Testis (tissue), 2 donors: Measurements from ENCODE around the gene RTL3.

Experiments used
- POLR2A ChIP-seq: fragments of 450-650 bp; IDR thresholded peaks from one replicate; pipeline ENCODE4 v1.6.1; 2017; ENCODE audit warnings: antibody characterized with exemption, mild to moderate bottlenecking, moderate library complexity
- TF ChIP-seq, protein P1 (sequence below), 3 experiments: fragments of 450-650 bp in 2 of 3; fragments of 200-600 bp in 1 of 3; sonication (generic) in 1 of 3; IDR thresholded peaks; one replicate each; pipeline ENCODE4 v1.5.1; 2016 to 2019; ENCODE audit warnings: antibody characterized with exemption in 3 of 3, mild to moderate bottlenecking in 2 of 3, moderate library complexity in 1 of 3

- TF ChIP-seq, protein P1, sequence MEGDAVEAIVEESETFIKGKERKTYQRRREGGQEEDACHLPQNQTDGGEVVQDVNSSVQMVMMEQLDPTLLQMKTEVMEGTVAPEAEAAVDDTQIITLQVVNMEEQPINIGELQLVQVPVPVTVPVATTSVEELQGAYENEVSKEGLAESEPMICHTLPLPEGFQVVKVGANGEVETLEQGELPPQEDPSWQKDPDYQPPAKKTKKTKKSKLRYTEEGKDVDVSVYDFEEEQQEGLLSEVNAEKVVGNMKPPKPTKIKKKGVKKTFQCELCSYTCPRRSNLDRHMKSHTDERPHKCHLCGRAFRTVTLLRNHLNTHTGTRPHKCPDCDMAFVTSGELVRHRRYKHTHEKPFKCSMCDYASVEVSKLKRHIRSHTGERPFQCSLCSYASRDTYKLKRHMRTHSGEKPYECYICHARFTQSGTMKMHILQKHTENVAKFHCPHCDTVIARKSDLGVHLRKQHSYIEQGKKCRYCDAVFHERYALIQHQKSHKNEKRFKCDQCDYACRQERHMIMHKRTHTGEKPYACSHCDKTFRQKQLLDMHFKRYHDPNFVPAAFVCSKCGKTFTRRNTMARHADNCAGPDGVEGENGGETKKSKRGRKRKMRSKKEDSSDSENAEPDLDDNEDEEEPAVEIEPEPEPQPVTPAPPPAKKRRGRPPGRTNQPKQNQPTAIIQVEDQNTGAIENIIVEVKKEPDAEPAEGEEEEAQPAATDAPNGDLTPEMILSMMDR (IDR thresholded peaks at IDR 0.05) = no peak
- TF ChIP-seq POLR2A = no peak
These were observed 34.4 kb upstream of the RTL3 start for GRCh38 chrX:78693536-78693935.
